HepG2 (cell line): Measurements from ENCODE around the gene LGR6. TPM values are rescaled to one million over a fixed set of nuclear protein-coding genes. Genes with fewer than 3 reads are reported as not detected.

Experiments used
- ATAC-seq: fragments of 200-7000 bp; cut with Tn5 transposase; 3 replicates; pipeline ENCODE4 v1.9.1; 2020; ENCODE audit warnings: mild to moderate bottlenecking, moderate library complexity
- BruUV-seq: library from RNA; stranded (reverse); fragments of 400-500 nt; replicated peaks from 2 replicates; lab custom pipeline; 2021; lab: Mats Ljungman, UMichigan
- CTCF ChIA-PET: fragments of 300-600 bp; formaldehyde crosslinking; extraction: SDS; loops from one replicate; lab custom pipeline; 2021; ENCODE audit warnings: low total read pairs, inconsistent platforms, low intra/inter-chr PET ratio; lab: Yijun Ruan, JAX
- POLR2A ChIA-PET: fragments of 350-600 bp; sonication (Branson Sonifier 250); formaldehyde crosslinking; loops from one replicate; lab custom pipeline; 2020; ENCODE audit warnings: antibody characterized with exemption, inconsistent platforms; lab: Yijun Ruan, JAX
- DNase-seq: peaks from one replicate; pipeline ENCODE4 v3.0.0-alpha.2; 2015; ENCODE audit warnings: low spot score
- FAIRE-seq: peaks from 3 replicates; lab custom pipeline; 2011; peaks lifted over from hg19 to GRCh38; lab: Jason Lieb, UNC
- H2AFZ ChIP-seq: one replicate; pipeline ENCODE4 v1.6.1; 2011; ENCODE audit warnings: low read length, inconsistent platforms
- H3K27ac ChIP-seq: fragments of 300-600 bp; 3 replicates; pipeline ENCODE4 v1.8.0; 2011; ENCODE audit warnings: mixed run types, mild to moderate bottlenecking, mixed read lengths, low read length, inconsistent platforms; ENCODE audit not compliant: insufficient read depth; ENCODE audit errors: extremely low read length
- H3K27me3 ChIP-seq, 2 experiments: fragments of 200-600 bp in 1 of 2; 2 replicates in 1 of 2; 3 replicates in 1 of 2; pipeline versions ENCODE4 v1.6.0 to v1.8.0; 2011; ENCODE audit warnings: low read length in 2 of 2, mild to moderate bottlenecking in 2 of 2, moderate library complexity in 2 of 2, inconsistent platforms in 1 of 2; ENCODE audit not compliant: insufficient read depth in 2 of 2, control insufficient read depth in 1 of 2
- H3K36me3 ChIP-seq, 2 experiments: fragments of 200-600 bp in 1 of 2; replicated peaks in 1 of 2; 2 replicates in 1 of 2; 3 replicates in 1 of 2; pipeline versions ENCODE4 v1.5.1 to v1.8.0; 2011; ENCODE audit warnings: low read length in 2 of 2, inconsistent platforms in 1 of 2; ENCODE audit not compliant: insufficient read depth in 2 of 2, control insufficient read depth in 1 of 2
- H3K4me1 ChIP-seq: 2 replicates; pipeline ENCODE4 v1.5.1; 2012; ENCODE audit warnings: low read length, inconsistent platforms; ENCODE audit not compliant: insufficient read depth
- H3K4me2 ChIP-seq: 2 replicates; pipeline ENCODE4 v1.6.0; 2011; ENCODE audit warnings: low read depth, low read length, inconsistent platforms
- H3K4me3 ChIP-seq, 3 experiments: fragments of 200-600 bp in 1 of 3; sonication (generic), shearing (Covaris generic) in 1 of 3; replicated peaks in 1 of 3; 2 replicates each; pipeline ENCODE4 v1.5.1; 2011 to 2016; ENCODE audit warnings: low read length in 3 of 3, inconsistent platforms in 2 of 3, low read depth in 2 of 3, mild to moderate bottlenecking in 2 of 3, control low read depth in 1 of 3, mixed read lengths in 1 of 3; ENCODE audit not compliant: insufficient read depth in 1 of 3
- H3K79me2 ChIP-seq: one replicate; pipeline ENCODE4 v1.6.1; 2011; ENCODE audit warnings: low read length, inconsistent platforms; ENCODE audit not compliant: insufficient read depth
- H3K9ac ChIP-seq: 2 replicates; pipeline ENCODE4 v1.6.0; 2011; ENCODE audit warnings: mild to moderate bottlenecking, low read depth, low read length, inconsistent platforms; ENCODE audit not compliant: insufficient read depth
- H3K9me3 ChIP-seq: 2 replicates; pipeline ENCODE4 v1.5.1; 2012; ENCODE audit warnings: mild to moderate bottlenecking, low read length
- H4K20me1 ChIP-seq: 2 replicates; pipeline ENCODE4 v1.6.0; 2011; ENCODE audit warnings: inconsistent platforms, mild to moderate bottlenecking, low read length, moderate library complexity; ENCODE audit not compliant: insufficient read depth
- ATM ChIP-seq: fragments of 450-650 bp; IDR thresholded peaks from 2 replicates; pipeline ENCODE4 v1.7.1; 2017; ENCODE audit warnings: mild to moderate bottlenecking, borderline replicate concordance
- E2F2 ChIP-seq: sonication (generic); formaldehyde crosslinking; IDR thresholded peaks from 2 replicates; pipeline ENCODE4 v1.4.0; 2020; ENCODE audit warnings: missing genetic modification reagents, borderline replicate concordance
- HNRNPL ChIP-seq: fragments of 200-400 bp; formaldehyde crosslinking; IDR thresholded peaks from 2 replicates; pipeline ENCODE4 v1.6.1; 2017; ENCODE audit warnings: mild to moderate bottlenecking, low read depth, low read length
- PHF21A ChIP-seq: sonication (generic); formaldehyde crosslinking; IDR thresholded peaks from 2 replicates; pipeline ENCODE4 v1.5.0; 2020; ENCODE audit warnings: mild to moderate bottlenecking, missing genetic modification reagents
- RBM39 ChIP-seq: fragments of 200-400 bp; formaldehyde crosslinking; IDR thresholded peaks from one replicate; pipeline ENCODE4 v1.6.1; 2018; ENCODE audit warnings: antibody characterized with exemption, mild to moderate bottlenecking, low read depth, low read length; ENCODE audit not compliant: poor library complexity, severe bottlenecking
- SRSF4 ChIP-seq: fragments of 200-400 bp; formaldehyde crosslinking; IDR thresholded peaks from one replicate; pipeline ENCODE4 v1.6.1; 2018; ENCODE audit warnings: mild to moderate bottlenecking, low read depth, low read length, moderate library complexity; ENCODE audit not compliant: poor library complexity, severe bottlenecking
- ZFP82 ChIP-seq: sonication (generic); formaldehyde crosslinking; IDR thresholded peaks from 2 replicates; pipeline ENCODE4 v1.5.1; 2020; ENCODE audit warnings: mild to moderate bottlenecking, missing genetic modification reagents, borderline replicate concordance
- WGBS: methylation state at CpG from one replicate; pipeline ENCODE4 v1.1.6; 2017; ENCODE audit warnings: low lambda C conversion rate; 5-methylcytosine and 5-hydroxymethylcytosine counted together
- in situ Hi-C: cut with HindIII; loops from 2 replicates; pipeline ENCODE4 v1.10.0; 2017; ENCODE audit warnings: low pct_unique_long_range_greater_than_20kb; ENCODE audit not compliant: extremely low pct_ligation_motif_present
- intact Hi-C: fragments of 100-400 bp; cut with micrococcal nuclease; formaldehyde crosslinking; loops from one replicate; pipeline ENCODE4 v1.10.0; 2022; ENCODE audit not compliant: unreplicated experiment
- polyA plus RNA-seq, 8 experiments: library from polyadenylated mRNA; depleted of rRNA in 3 of 8; stranded (reverse) in 7 of 8; unstranded in 1 of 8; fragments of >200 nt; fragmentation: Illumina TruSeq in 4 of 8; extraction: Trizol in 4 of 8; gene quantifications; 2 replicates each; pipeline versions ENCODE4 v1.2.1 to v1.2.3, GENCODE V29; 2011 to 2016; ENCODE audit warnings: low read depth in 4 of 8, missing spikeins in 1 of 8, mixed read lengths in 1 of 8; ENCODE audit not compliant: insufficient read depth in 1 of 8
- total RNA-seq, 5 experiments: library from RNA; depleted of rRNA; stranded (reverse); fragments of >200 nt; fragmentation: Illumina TruSeq; extraction: Trizol; gene quantifications; 2 replicates each; pipeline ENCODE4 v1.2.3, GENCODE V29; 2016; ENCODE audit warnings: low read depth in 1 of 5

The LGR6 gene
- total and polyA plus RNA-seq, 2 of the 13 experiments (the other 11 are each of a cell fraction or from before 2014, with no cell fraction given), result 0.07 TPM; not detected in 1

DNA sequence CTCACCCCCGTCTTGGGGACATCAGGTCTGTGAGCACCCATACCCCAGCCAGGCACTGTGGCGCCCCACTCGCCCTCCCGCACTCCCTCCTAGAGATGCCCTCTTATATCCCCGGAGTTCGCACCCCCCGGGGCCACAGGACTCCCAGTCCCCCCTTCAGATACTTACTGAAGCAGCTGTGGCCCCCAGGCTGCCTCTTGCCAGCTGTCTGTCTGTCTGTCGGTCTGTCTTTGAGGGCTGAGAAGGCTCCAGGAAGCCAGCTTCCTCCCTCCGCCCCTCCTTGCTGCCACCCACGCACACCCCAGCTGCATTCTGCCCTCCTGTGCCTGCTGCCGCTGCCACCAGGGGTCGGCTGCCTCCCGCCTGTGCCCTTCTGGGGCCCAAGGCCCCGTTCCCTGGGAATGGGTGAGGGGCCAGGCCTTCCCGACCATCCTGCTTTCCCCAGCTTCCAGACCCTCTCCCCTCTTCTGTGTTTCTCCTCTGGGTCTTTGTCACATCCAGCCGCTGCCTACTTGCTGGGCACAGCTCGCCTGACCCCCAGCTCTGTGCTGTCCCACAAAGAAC, 33.1 kb upstream of the LGR6 start, which contains the start of gene PTPN7:
TSS of gene PTPN7 (minus strand) at position 226 of the 564 bp plus-strand sequence. CDS start 1,200 bp downstream, outside the sequence.
- no peaks in the 10 kb centered on the region for H4K20me1 ChIP-seq
- FAIRE-seq (no peak), DNase-seq (no peak), ATAC-seq (no peak)
- intact Hi-C loops (no loop called here), in situ Hi-C loops (no loop called here)
- no peak within 1 kb of the TSS for H3K27ac ChIP-seq
- no peaks in the 10 kb centered on the region for H3K36me3 ChIP-seq
- H3K79me2 ChIP-seq, result no peaks in the 10 kb centered on the region
- H3K4me3 ChIP-seq, result no peak within 1 kb of the TSS
- peaks cover 10 to 65% of the 10 kb centered on the region in 2 experiments; a peak in 4 of 5 replicates for H3K27me3 ChIP-seq
- TF ChIP-seq ZFP82 (CRISPR knock-in tag), result no peak
- peak; percentile 22 for TF ChIP-seq RBM39
- TF ChIP-seq E2F2 (CRISPR knock-in tag), result no peak
- TF ChIP-seq SRSF4, result no peak
- TF ChIP-seq HNRNPL, result 0 out of 2 replicates have a peak, but pooled peaks have one; percentile 15
- no peak for TF ChIP-seq ATM
- TF ChIP-seq PHF21A (CRISPR knock-in tag), result no peak
- CTCF ChIA-PET, result no interaction called here
- H3K4me1 ChIP-seq, result peaks cover 26% of the 10 kb centered on the region
- BruUV-seq, result no TSS peak
- no peaks in the 10 kb centered on the region for H3K9me3 ChIP-seq
- no peak within 1 kb of the TSS for H3K9ac ChIP-seq
- H2AFZ ChIP-seq, result no peak within 1 kb of the TSS
- 44% methylated on average over 12 of the region's 17 CpGs for WGBS
- POLR2A ChIA-PET, result no interaction called here
- H3K4me2 ChIP-seq, result no peak within 1 kb of the TSS
